ENCODE data around the gene RNF34. TPM values are rescaled to one million over a fixed set of nuclear protein-coding genes. Genes with fewer than 3 reads are reported as not detected.

The RNF34 gene
- total and polyA plus RNA-seq, 10 donors: 20.8 to 62.6 (median 52.0) TPM

GRCh38 chr12:121355818-121356217 is 44.1 kb upstream of the RNF34 start:
- Histone ChIP-seq H3K36me3 (no peaks in the 10 kb centered on the region), H3K4me3 (no peak overlapping the region), H3K9me3 (no peaks in the 10 kb centered on the region), H3K27me3 (replicated peaks in 1 of 7) (no peaks in the 10 kb centered on the region), H3K27ac (no peak overlapping the region), H3K4me1 (peaks cover 9 to 20% (median 16%) of the 10 kb centered on the region in 6 donors)
- DNase-seq: no peak
- WGBS, 5 donors: 87 to 94% (median 90%) methylated on average over 6 of the region's 6 CpGs
- no peak for TF ChIP-seq CTCF (IDR thresholded peaks at IDR 0.05 in 8 of 11, conservative IDR thresholded peaks at IDR 0.05 in 3 of 11)
- TF ChIP-seq POLR2AphosphoS5 (IDR thresholded peaks at IDR 0.05): no peak
- no peak for TF ChIP-seq POLR2A (IDR thresholded peaks at IDR 0.05)
- intact Hi-C loops (cut with DNase I; ENCODE audit: low total_unique reads): no loop called here

GRCh38 chr12:121356657-121357056 is 43.3 kb upstream of the RNF34 start:
- Histone ChIP-seq H3K4me3 (no peak overlapping the region), H3K4me1 (peaks cover 3 to 12% (median 7%) of the 10 kb centered on the region in 6 donors), H3K27ac (no peak overlapping the region), H3K36me3 (no peaks in the 10 kb centered on the region), H3K27me3 (replicated peaks in 1 of 7) (no peaks in the 10 kb centered on the region), H3K9me3 (no peaks in the 10 kb centered on the region)
- TF ChIP-seq POLR2A (IDR thresholded peaks at IDR 0.05) (no peak), POLR2AphosphoS5 (IDR thresholded peaks at IDR 0.05) (no peak), CTCF (IDR thresholded peaks at IDR 0.05 in 8 of 11, conservative IDR thresholded peaks at IDR 0.05 in 3 of 11) (no peak)
- DNase-seq: no peak
- WGBS, 5 donors: 80 to 87% (median 83%) methylated on average over 3 of the region's 3 CpGs
- intact Hi-C loops (cut with DNase I; ENCODE audit: low total_unique reads): no loop called here

DNA sequence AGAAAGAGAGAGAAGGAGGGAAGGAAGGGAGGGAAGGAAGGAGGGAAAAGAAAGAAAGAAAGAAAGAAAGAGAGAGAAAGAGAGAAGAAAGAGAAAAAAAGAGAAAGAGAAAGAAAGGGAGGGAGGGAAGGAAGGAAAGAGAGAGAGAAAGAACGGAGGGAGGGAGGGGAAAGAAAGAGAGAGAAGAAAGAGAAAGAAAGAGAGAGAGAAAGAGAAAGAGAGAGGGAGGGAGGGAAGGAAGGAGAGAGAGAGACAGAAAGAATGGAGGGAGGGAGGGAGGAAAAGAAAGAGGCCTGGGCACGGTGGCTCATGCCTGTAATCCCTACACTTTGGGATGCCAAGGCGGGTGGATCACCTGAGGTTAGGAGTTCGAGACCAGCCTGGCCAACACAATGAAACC is 42.6 kb upstream of the RNF34 start:
- peaks cover 3 to 10% (median 6%) of the 10 kb centered on the region in 6 donors for H3K4me1 ChIP-seq
- H3K9me3 ChIP-seq: no peaks in the 10 kb centered on the region
- no peak overlapping the region for H3K4me3 ChIP-seq
- H3K27me3 ChIP-seq (replicated peaks in 1 of 7): no peaks in the 10 kb centered on the region
- 70 to 88% (median 76%) methylated on average over 4 of the region's 4 CpGs for WGBS, 5 donors
- TF ChIP-seq POLR2A (IDR thresholded peaks at IDR 0.05) (no peak), POLR2AphosphoS5 (IDR thresholded peaks at IDR 0.05) (no peak), CTCF (IDR thresholded peaks at IDR 0.05 in 8 of 11, conservative IDR thresholded peaks at IDR 0.05 in 3 of 11) (no peak)
- intact Hi-C loops (cut with DNase I; ENCODE audit: low total_unique reads): no loop called here
- no peak overlapping the region for H3K27ac ChIP-seq
- no peaks in the 10 kb centered on the region for H3K36me3 ChIP-seq
- DNase-seq: no peak

DNA sequence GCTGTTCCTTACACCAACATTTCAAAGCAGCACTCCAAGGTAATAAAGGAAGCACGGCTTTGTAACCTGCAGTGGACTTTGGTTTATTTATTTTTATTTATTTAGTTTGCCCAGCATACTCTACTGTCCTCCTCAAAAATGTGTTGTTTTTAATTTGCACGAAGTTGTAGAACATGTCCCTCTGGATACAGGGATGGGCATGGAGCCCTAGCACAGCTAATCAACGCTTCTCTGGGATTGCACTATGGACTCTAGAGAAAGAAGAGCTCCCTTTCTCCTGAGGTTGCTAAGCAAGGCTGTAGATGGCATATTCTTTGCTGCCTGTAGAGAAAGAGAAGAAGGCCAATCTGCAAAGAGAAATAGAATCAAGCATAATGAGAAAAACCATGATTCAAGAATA is 41.8 kb upstream of the RNF34 start:
- TF ChIP-seq POLR2A (IDR thresholded peaks at IDR 0.05): no peak
- no peak for TF ChIP-seq CTCF (IDR thresholded peaks at IDR 0.05 in 8 of 11, conservative IDR thresholded peaks at IDR 0.05 in 3 of 11)
- TF ChIP-seq POLR2AphosphoS5 (IDR thresholded peaks at IDR 0.05): no peak
- DNase-seq: no peak
- H3K27ac ChIP-seq: no peak overlapping the region
- no peaks in the 10 kb centered on the region for H3K36me3 ChIP-seq
- peaks cover 0 to 5% (median 3%) of the 10 kb centered on the region in 6 donors for H3K4me1 ChIP-seq
- H3K9me3 ChIP-seq: no peaks in the 10 kb centered on the region
- H3K27me3 ChIP-seq (replicated peaks in 1 of 7): no peaks in the 10 kb centered on the region
- intact Hi-C loops (cut with DNase I; ENCODE audit: low total_unique reads): no loop called here
- WGBS, 5 donors: 66 to 87% (median 80%) methylated on average over 3 of the region's 3 CpGs
- H3K4me3 ChIP-seq: no peak overlapping the region

Data from spleen (tissue), 11 donors.